HepG2 (cell line): ENCODE results near the gene AARSD1. TPM values are rescaled to one million over a fixed set of nuclear protein-coding genes. Genes with fewer than 3 reads are reported as not detected.

Source experiments
- ATF6 ChIP-seq: sonication (generic); formaldehyde crosslinking; conservative IDR thresholded peaks from 2 replicates; pipeline ENCODE4 v1.4.0; 2020; ENCODE audit warnings: missing genetic modification reagents
- BHLHE40 ChIP-seq: IDR thresholded peaks from 2 replicates; pipeline ENCODE4 v1.6.1; 2011; ENCODE audit warnings: low read length, improper control_type of control experiment
- ESRRA ChIP-seq: sonication (generic); formaldehyde crosslinking; IDR thresholded peaks from 2 replicates; pipeline ENCODE4 v1.5.1; 2020; ENCODE audit warnings: mild to moderate bottlenecking, low read depth, missing genetic modification reagents
- GATAD2A ChIP-seq: IDR thresholded peaks from 2 replicates; pipeline ENCODE4 v1.6.1; 2016
- POLR2A ChIP-seq, 2 experiments: IDR thresholded peaks; 2 replicates each; pipeline ENCODE4 v1.6.1; 2011; ENCODE audit warnings: low read depth in 2 of 2, low read length in 2 of 2, mild to moderate bottlenecking in 1 of 2, moderate library complexity in 1 of 2; ENCODE audit not compliant: insufficient read depth in 1 of 2
- PRDM10 ChIP-seq: sonication (generic); formaldehyde crosslinking; IDR thresholded peaks from 2 replicates; pipeline ENCODE4 v1.4.0; 2020; ENCODE audit warnings: low read depth, missing genetic modification reagents
- SOX6 ChIP-seq, 2 experiments: fragments of 450-650 bp in 1 of 2; sonication (generic) in 1 of 2; formaldehyde crosslinking in 1 of 2; IDR thresholded peaks; 2 replicates each; pipeline versions ENCODE4 v1.4.0 to v1.6.1; 2017 to 2020; ENCODE audit warnings: antibody characterized with exemption in 1 of 2, mild to moderate bottlenecking in 1 of 2, missing genetic modification reagents in 1 of 2
- TAF1 ChIP-seq: sonication (generic); formaldehyde crosslinking; IDR thresholded peaks from 2 replicates; pipeline ENCODE4 v1.4.0; 2020; ENCODE audit warnings: missing genetic modification reagents
- XRCC5 ChIP-seq: fragments of 200-400 bp; formaldehyde crosslinking; optimal IDR thresholded peaks from 2 replicates; pipeline ENCODE3; 2017; ENCODE audit warnings: mild to moderate bottlenecking, low read length
- ZNF24 ChIP-seq: fragments of 450-650 bp; IDR thresholded peaks from 2 replicates; pipeline ENCODE4 v1.6.1; 2017; ENCODE audit warnings: antibody characterized with exemption, mild to moderate bottlenecking
- ZNF460 ChIP-seq: sonication (generic); formaldehyde crosslinking; IDR thresholded peaks from 2 replicates; pipeline ENCODE4 v1.5.1; 2020; ENCODE audit warnings: missing genetic modification reagents, mild to moderate bottlenecking, borderline replicate concordance
- polyA plus RNA-seq, 8 experiments: library from polyadenylated mRNA; depleted of rRNA in 3 of 8; stranded (reverse) in 7 of 8; unstranded in 1 of 8; fragments of >200 nt; fragmentation: Illumina TruSeq in 4 of 8; extraction: Trizol in 4 of 8; gene quantifications; 2 replicates each; pipeline versions ENCODE4 v1.2.1 to v1.2.3, GENCODE V29; 2011 to 2016; ENCODE audit warnings: low read depth in 4 of 8, missing spikeins in 1 of 8, mixed read lengths in 1 of 8; ENCODE audit not compliant: insufficient read depth in 1 of 8
- total RNA-seq, 5 experiments: library from RNA; depleted of rRNA; stranded (reverse); fragments of >200 nt; fragmentation: Illumina TruSeq; extraction: Trizol; gene quantifications; 2 replicates each; pipeline ENCODE4 v1.2.3, GENCODE V29; 2016; ENCODE audit warnings: low read depth in 1 of 5
- TF ChIP-seq, protein P1 (sequence below): sonication (generic); formaldehyde crosslinking; IDR thresholded peaks from 2 replicates; pipeline ENCODE4 v1.4.0; 2020; ENCODE audit warnings: missing genetic modification reagents, borderline replicate concordance
- TF ChIP-seq, protein P2 (sequence below): sonication (generic); formaldehyde crosslinking; IDR thresholded peaks from 2 replicates; pipeline ENCODE4 v1.4.0; 2020; ENCODE audit warnings: missing genetic modification reagents, mild to moderate bottlenecking, borderline replicate concordance
- TF ChIP-seq, protein P3 (sequence below): sonication (generic); formaldehyde crosslinking; IDR thresholded peaks from 2 replicates; pipeline ENCODE4 v1.4.0; 2020; ENCODE audit warnings: missing genetic modification reagents, mild to moderate bottlenecking, borderline replicate concordance

The AARSD1 gene
- total and polyA plus RNA-seq, 2 of the 13 experiments (the other 11 are each of a cell fraction or from before 2014, with no cell fraction given): 24.7 to 29.3 TPM

- TF ChIP-seq SOX6 (IDR thresholded peaks at IDR 0.05): no peak
- TF ChIP-seq SOX6 (CRISPR knock-in tag; IDR thresholded peaks at IDR 0.05): peak; percentile 45; the same call in 1 of the 2 replicates
- peak; percentile 58; the same call in 1 of the 2 replicates for TF ChIP-seq TAF1 (CRISPR knock-in tag)
- TF ChIP-seq ATF6: no peak
- TF ChIP-seq, protein P1, sequence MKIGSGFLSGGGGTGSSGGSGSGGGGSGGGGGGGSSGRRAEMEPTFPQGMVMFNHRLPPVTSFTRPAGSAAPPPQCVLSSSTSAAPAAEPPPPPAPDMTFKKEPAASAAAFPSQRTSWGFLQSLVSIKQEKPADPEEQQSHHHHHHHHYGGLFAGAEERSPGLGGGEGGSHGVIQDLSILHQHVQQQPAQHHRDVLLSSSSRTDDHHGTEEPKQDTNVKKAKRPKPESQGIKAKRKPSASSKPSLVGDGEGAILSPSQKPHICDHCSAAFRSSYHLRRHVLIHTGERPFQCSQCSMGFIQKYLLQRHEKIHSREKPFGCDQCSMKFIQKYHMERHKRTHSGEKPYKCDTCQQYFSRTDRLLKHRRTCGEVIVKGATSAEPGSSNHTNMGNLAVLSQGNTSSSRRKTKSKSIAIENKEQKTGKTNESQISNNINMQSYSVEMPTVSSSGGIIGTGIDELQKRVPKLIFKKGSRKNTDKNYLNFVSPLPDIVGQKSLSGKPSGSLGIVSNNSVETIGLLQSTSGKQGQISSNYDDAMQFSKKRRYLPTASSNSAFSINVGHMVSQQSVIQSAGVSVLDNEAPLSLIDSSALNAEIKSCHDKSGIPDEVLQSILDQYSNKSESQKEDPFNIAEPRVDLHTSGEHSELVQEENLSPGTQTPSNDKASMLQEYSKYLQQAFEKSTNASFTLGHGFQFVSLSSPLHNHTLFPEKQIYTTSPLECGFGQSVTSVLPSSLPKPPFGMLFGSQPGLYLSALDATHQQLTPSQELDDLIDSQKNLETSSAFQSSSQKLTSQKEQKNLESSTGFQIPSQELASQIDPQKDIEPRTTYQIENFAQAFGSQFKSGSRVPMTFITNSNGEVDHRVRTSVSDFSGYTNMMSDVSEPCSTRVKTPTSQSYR (CRISPR knock-in tag): no peak
- peak; percentile 98 for TF ChIP-seq ZNF460 (CRISPR knock-in tag)
- TF ChIP-seq PRDM10: 0 out of 2 replicates have a peak, but pooled peaks have one; percentile 36
- TF ChIP-seq, protein P2, sequence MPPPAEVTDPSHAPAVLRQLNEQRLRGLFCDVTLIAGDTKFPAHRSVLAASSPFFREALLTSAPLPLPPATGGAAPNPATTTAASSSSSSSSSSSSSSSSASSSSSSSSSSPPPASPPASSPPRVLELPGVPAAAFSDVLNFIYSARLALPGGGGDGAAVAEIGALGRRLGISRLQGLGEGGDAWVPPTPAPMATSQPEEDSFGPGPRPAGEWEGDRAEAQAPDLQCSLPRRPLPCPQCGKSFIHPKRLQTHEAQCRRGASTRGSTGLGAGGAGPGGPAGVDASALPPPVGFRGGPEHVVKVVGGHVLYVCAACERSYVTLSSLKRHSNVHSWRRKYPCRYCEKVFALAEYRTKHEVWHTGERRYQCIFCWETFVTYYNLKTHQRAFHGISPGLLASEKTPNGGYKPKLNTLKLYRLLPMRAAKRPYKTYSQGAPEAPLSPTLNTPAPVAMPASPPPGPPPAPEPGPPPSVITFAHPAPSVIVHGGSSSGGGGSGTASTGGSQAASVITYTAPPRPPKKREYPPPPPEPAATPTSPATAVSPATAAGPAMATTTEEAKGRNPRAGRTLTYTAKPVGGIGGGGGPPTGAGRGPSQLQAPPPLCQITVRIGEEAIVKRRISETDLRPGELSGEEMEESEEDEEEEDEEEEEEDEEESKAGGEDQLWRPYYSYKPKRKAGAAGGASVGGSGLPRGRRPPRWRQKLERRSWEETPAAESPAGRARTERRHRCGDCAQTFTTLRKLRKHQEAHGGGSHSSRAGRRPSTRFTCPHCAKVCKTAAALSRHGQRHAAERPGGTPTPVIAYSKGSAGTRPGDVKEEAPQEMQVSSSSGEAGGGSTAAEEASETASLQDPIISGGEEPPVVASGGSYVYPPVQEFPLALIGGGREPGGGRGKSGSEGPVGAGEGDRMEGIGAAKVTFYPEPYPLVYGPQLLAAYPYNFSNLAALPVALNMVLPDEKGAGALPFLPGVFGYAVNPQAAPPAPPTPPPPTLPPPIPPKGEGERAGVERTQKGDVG (CRISPR knock-in tag): 0 out of 2 replicates have a peak, but pooled peaks have one; percentile 17
- TF ChIP-seq ESRRA (CRISPR knock-in tag): no peak; the same call in 1 of the 2 replicates
- 0 out of 2 replicates have a peak, but pooled peaks have one; percentile 14 for TF ChIP-seq BHLHE40
- peak; percentile 86 for TF ChIP-seq GATAD2A (CRISPR knock-in tag)
- TF ChIP-seq XRCC5: peak; percentile 91
- no peak for TF ChIP-seq ZNF24
- TF ChIP-seq, protein P3, sequence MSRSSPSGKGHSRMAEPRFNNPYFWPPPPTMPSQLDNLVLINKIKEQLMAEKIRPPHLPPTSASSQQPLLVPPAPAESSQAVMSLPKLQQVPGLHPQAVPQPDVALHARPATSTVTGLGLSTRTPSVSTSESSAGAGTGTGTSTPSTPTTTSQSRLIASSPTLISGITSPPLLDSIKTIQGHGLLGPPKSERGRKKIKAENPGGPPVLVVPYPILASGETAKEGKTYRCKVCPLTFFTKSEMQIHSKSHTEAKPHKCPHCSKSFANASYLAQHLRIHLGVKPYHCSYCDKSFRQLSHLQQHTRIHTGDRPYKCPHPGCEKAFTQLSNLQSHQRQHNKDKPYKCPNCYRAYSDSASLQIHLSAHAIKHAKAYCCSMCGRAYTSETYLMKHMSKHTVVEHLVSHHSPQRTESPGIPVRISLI: peak; percentile 25; the same call in 1 of the 2 replicates
- peak; percentile 75 to 76 for TF ChIP-seq POLR2A (IDR thresholded peaks at IDR 0.05; ENCODE audit: insufficient read depth in 1 of 2, low read depth in 2 of 2, low read length in 2 of 2)
Observed at GRCh38 chr17:43006639-43007551, 42.6 kb upstream of the AARSD1 start, which contains the start of gene IFI35 (continued).
